Spleen (tissue), 11 donors: Measurements from ENCODE around the gene NGF. TPM values are rescaled to one million over a fixed set of nuclear protein-coding genes. Genes with fewer than 3 reads are reported as not detected.

Experiments
- DNase-seq: peaks from one replicate; pipeline ENCODE4 v3.0.0-alpha.2; 2020
- H3K27ac ChIP-seq, 8 donors: fragments of 200-600 bp; sonication (generic) in 7 of 8; 1 replicate in 4 of 8; 2 replicates in 4 of 8; pipeline versions ENCODE4 v1.5.0 to v1.8.0; 2016 to 2021; ENCODE audit warnings: inconsistent platforms in 4 of 8, mild to moderate bottlenecking in 4 of 8, moderate library complexity in 1 of 8
- H3K27me3 ChIP-seq, 7 donors: fragments of 200-600 bp; sonication (generic) in 6 of 7; replicated peaks in 1 of 7; 1 replicate in 4 of 7; 2 replicates in 3 of 7; pipeline versions ENCODE4 v1.5.0 to v1.8.0; 2016 to 2021; ENCODE audit warnings: inconsistent platforms in 3 of 7, mild to moderate bottlenecking in 1 of 7
- H3K36me3 ChIP-seq, 6 donors: fragments of 200-600 bp; sonication (generic) in 5 of 6; 1 replicate in 4 of 6; 2 replicates in 2 of 6; pipeline versions ENCODE4 v1.5.0 to v1.8.0; 2016 to 2021; ENCODE audit warnings: inconsistent platforms in 2 of 6
- H3K4me1 ChIP-seq, 6 donors: fragments of 200-600 bp; sonication (generic) in 5 of 6; 1 replicate in 3 of 6; 2 replicates in 3 of 6; pipeline versions ENCODE4 v1.5.0 to v1.8.0; 2016 to 2021; ENCODE audit warnings: inconsistent platforms in 3 of 6
- H3K4me3 ChIP-seq, 8 donors: fragments of 200-600 bp; sonication (generic) in 7 of 8; 1 replicate in 4 of 8; 2 replicates in 4 of 8; pipeline versions ENCODE4 v1.5.0 to v1.8.0; 2016 to 2021; ENCODE audit warnings: inconsistent platforms in 4 of 8, mild to moderate bottlenecking in 4 of 8, moderate library complexity in 2 of 8
- H3K9me3 ChIP-seq, 8 donors: fragments of 200-600 bp; sonication (generic) in 7 of 8; 1 replicate in 4 of 8; 2 replicates in 4 of 8; pipeline versions ENCODE4 v1.5.0 to v1.8.0; 2016 to 2021; ENCODE audit warnings: inconsistent platforms in 4 of 8
- POLR2A ChIP-seq, 3 donors: fragments of 450-650 bp; IDR thresholded peaks; one replicate each; pipeline ENCODE4 v1.5.1; 2017; ENCODE audit warnings: antibody characterized with exemption in 3 of 3, mild to moderate bottlenecking in 1 of 3
- POLR2AphosphoS5 ChIP-seq, 3 donors: sonication (generic); formaldehyde crosslinking; IDR thresholded peaks; one replicate each; pipeline ENCODE4 v1.5.1; 2017; ENCODE audit warnings: antibody characterized with exemption in 3 of 3
- WGBS, 5 donors: extraction: QIAGEN DNeasy Blood & Tissue Kit in 3 of 5; methylation state at CpG; one replicate each; pipeline versions ENCODE4 v1.1.5 to v1.1.7; 2013 to 2018; 5-methylcytosine and 5-hydroxymethylcytosine counted together
- intact Hi-C: fragments of 100-400 bp; cut with DNase I; formaldehyde crosslinking; loops from one replicate; pipeline ENCODE4 v1.15.0; 2023; ENCODE audit warnings: low total_unique reads
- polyA plus RNA-seq, 3 donors: library from polyadenylated mRNA; stranded (reverse); fragments of 200-250 nt; gene quantifications; one replicate each; pipeline ENCODE4 v1.2.1, GENCODE V29; 2013
- total RNA-seq, 7 donors: library from RNA; depleted of rRNA in 3 of 7; stranded (reverse); fragments of >200 nt in 3 of 7; fragmentation: NEBNext Ultra II Directional in 4 of 7; extraction: Animal tissue kit (Norgen Biotek cat#: 25700) in 4 of 7; gene quantifications; one replicate each; pipeline versions ENCODE4 v1.1.0 to v1.2.1, GENCODE V29; 2016 to 2021
- TF ChIP-seq, protein P1 (sequence below), 11 experiments: fragments of 200-600 bp in 7 of 11; fragments of 450-650 bp in 4 of 11; sonication (generic) in 4 of 11; IDR thresholded peaks in 8 of 11; conservative IDR thresholded peaks in 3 of 11; 1 replicate in 7 of 11; 2 replicates in 4 of 11; pipeline versions ENCODE4 v1.4.0 to v1.8.0; 2016 to 2021; ENCODE audit warnings: antibody characterized with exemption in 11 of 11, inconsistent platforms in 4 of 11, mild to moderate bottlenecking in 1 of 11
- donor health status: healthy with polysubstance abuse.
- donor health status: DM: no; HTN: no; CAD: no; lungs with moderate emphysema.
- donor health status: DM: no; HTN: no; CAD: no.
- donor health status: Bipolar disorder and iron deficiency.
- donor health status: healthy.
- donor health status: DM: no; HTN: no; CAD: no.
- donor health status: DM: yes; HTN: yes; CAD: no.

Gene NGF
- total and polyA plus RNA-seq, 10 donors, result 0.34 to 4.6 (median 2.0) TPM

DNA sequence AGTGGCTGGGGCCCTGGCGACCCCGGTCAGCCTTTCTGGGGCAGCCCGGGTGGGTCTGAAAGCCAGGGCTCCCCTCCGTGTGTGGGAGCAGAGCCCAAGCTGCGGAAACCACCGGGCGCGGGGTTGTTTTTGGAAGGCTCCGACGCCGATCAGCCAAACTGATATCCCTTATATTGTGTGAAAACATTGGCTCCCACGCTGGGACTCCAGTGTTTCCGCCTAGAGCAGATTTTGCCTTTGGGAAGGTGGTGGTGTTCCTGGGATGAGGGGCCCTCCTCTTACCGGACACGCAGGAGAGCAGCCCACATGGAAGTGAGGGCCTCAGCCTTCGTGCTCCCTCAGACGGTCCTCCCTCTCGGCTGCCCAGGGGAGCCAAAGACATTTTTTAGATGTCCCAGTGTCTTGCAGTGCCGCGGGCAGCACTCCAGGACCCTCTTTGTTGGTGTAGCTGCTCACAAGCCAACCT, 54.3 kb downstream of the NGF start:
- H3K27me3 ChIP-seq, result no peaks in the 10 kb centered on the region
- WGBS, 5 donors, result 73 to 95% (median 83%) methylated on average over 16 to 20 of the region's 20 CpGs
- no peaks in the 10 kb centered on the region for H3K9me3 ChIP-seq
- DNase-seq, result no peak
- H3K4me1 ChIP-seq, result peaks cover 0 to 6% (median 0%) of the 10 kb centered on the region in 6 donors
- TF ChIP-seq, protein P1, sequence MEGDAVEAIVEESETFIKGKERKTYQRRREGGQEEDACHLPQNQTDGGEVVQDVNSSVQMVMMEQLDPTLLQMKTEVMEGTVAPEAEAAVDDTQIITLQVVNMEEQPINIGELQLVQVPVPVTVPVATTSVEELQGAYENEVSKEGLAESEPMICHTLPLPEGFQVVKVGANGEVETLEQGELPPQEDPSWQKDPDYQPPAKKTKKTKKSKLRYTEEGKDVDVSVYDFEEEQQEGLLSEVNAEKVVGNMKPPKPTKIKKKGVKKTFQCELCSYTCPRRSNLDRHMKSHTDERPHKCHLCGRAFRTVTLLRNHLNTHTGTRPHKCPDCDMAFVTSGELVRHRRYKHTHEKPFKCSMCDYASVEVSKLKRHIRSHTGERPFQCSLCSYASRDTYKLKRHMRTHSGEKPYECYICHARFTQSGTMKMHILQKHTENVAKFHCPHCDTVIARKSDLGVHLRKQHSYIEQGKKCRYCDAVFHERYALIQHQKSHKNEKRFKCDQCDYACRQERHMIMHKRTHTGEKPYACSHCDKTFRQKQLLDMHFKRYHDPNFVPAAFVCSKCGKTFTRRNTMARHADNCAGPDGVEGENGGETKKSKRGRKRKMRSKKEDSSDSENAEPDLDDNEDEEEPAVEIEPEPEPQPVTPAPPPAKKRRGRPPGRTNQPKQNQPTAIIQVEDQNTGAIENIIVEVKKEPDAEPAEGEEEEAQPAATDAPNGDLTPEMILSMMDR (IDR thresholded peaks at IDR 0.05 in 8 of 11, conservative IDR thresholded peaks at IDR 0.05 in 3 of 11), result no peak
- TF ChIP-seq POLR2AphosphoS5 (IDR thresholded peaks at IDR 0.05) (peak in 1 of 3 donors; percentile 24), POLR2A (IDR thresholded peaks at IDR 0.05) (no peak)
- intact Hi-C loops, result no loop called here
- no peak overlapping the region for H3K4me3 ChIP-seq
- peak overlapping the region in 7 of 8 donors; percentile 65 to 88 (median 81) for H3K27ac ChIP-seq
- no peaks in the 10 kb centered on the region for H3K36me3 ChIP-seq

DNA sequence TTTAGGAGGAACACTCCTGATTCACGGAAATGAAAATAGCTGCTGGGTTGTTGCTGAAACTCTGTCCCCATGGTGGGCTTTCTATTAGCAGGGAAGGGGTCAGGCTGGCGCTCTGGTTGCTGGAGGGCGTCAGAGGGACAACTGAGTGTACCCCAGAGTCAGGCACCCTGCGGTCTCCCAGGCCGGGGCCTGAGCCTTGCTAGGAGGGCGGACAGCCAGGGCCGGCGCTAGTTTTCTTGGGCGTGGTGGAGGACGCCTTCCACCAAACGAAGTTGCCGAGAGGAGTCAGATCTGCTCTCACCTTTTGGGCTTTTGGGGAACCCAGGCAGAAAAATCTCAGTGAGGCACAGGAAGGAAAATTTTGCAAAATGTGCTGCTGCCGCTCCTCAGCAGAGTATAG, 54.8 kb downstream of the NGF start:
- TF ChIP-seq POLR2A (IDR thresholded peaks at IDR 0.05), result no peak
- TF ChIP-seq, protein P1 (IDR thresholded peaks at IDR 0.05 in 8 of 11, conservative IDR thresholded peaks at IDR 0.05 in 3 of 11), result no peak
- TF ChIP-seq POLR2AphosphoS5 (IDR thresholded peaks at IDR 0.05), result no peak
- intact Hi-C loops, result no loop called here

DNA sequence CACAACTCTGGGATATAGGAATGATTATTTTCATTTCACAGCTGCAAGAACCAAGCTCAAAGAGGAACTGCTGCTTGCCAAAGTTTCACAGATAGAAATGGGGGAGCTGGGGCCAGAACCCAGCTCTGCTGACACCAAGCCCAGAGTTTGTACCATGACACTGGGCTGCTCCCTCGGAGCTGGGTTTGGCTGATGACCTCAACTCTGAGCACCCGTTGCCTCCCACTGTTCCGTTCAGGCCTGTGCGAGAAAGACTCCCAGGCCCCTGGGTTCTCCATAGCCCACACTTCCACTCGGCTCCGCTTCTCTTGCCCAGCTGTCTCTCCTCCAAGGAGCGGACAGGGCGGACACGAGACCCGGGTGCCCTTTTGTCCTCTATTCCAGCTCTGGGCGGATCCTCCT, 55.2 kb downstream of the NGF start:
- Histone ChIP-seq H3K27ac (peak overlapping the region in 7 of 8 donors; percentile 31 to 88 (median 80)), H3K4me1 (peaks cover 0 to 6% (median 0%) of the 10 kb centered on the region in 6 donors), H3K36me3 (no peaks in the 10 kb centered on the region), H3K4me3 (no peak overlapping the region), H3K9me3 (no peaks in the 10 kb centered on the region), H3K27me3 (no peaks in the 10 kb centered on the region)
- TF ChIP-seq POLR2AphosphoS5 (IDR thresholded peaks at IDR 0.05), result peak; percentile 62 to 79 (median 67)
- TF ChIP-seq POLR2A (IDR thresholded peaks at IDR 0.05), result no peak
- WGBS, 5 donors, result 64 to 82% (median 72%) methylated on average over 11 of the region's 11 CpGs
- intact Hi-C loops, result no loop called here
- DNase-seq, result no peak

More for the DNA sequence above, 54.8 kb downstream of the NGF start:
- DNase-seq, result no peak
- Histone ChIP-seq H3K4me1 (peaks cover 0 to 6% (median 0%) of the 10 kb centered on the region in 6 donors), H3K36me3 (no peaks in the 10 kb centered on the region), H3K9me3 (no peaks in the 10 kb centered on the region), H3K27ac (peak overlapping the region in 7 of 8 donors; percentile 65 to 88 (median 81)), H3K27me3 (no peaks in the 10 kb centered on the region), H3K4me3 (no peak overlapping the region)
- 68 to 88% (median 87%) methylated on average over 13 of the region's 13 CpGs for WGBS, 5 donors

DNA sequence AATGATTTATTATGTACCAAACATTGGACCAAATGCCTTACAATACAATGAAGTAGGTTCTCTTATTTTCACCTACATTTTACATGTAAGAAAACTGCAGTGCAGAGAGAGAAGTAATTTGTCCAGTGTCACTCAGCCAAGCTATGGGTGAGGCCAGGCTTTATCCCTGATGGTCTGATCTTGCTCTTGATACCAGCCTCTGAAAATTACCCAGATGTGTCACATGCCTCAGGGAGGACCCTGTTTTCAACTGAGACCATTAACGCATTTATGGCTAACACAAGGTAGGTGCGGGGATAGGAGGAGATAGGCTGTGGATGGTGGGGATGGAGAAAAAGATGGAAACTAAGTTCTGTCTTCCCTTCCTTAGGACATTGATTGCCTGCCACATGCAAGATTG, 56.9 kb downstream of the NGF start:
- Histone ChIP-seq H3K27me3 (no peaks in the 10 kb centered on the region), H3K4me3 (no peak overlapping the region), H3K27ac (peak overlapping the region in 3 of 8 donors; percentile 52 to 84 (median 80)), H3K36me3 (no peaks in the 10 kb centered on the region), H3K9me3 (peaks cover 0 to 10% (median 3%) of the 10 kb centered on the region in 8 donors), H3K4me1 (peaks cover 0 to 6% (median 0%) of the 10 kb centered on the region in 6 donors)
- DNase-seq, result no peak
- TF ChIP-seq, protein P1 (IDR thresholded peaks at IDR 0.05 in 8 of 11, conservative IDR thresholded peaks at IDR 0.05 in 3 of 11), result no peak
- TF ChIP-seq POLR2A (IDR thresholded peaks at IDR 0.05), result no peak
- TF ChIP-seq POLR2AphosphoS5 (IDR thresholded peaks at IDR 0.05), result no peak
- intact Hi-C loops, result no loop called here
- WGBS, 5 donors, result 92 to 100% (median 96%) methylated on average over 2 of the region's 2 CpGs
